H1 (cell line): ENCODE data around the gene GLRX5.

ENCODE experiments used
- ATF3 ChIP-seq: IDR thresholded peaks from 2 replicates; pipeline ENCODE4 v1.6.1; 2011; ENCODE audit warnings: low read depth, mild to moderate bottlenecking, low read length; ENCODE audit not compliant: insufficient read depth
- CREB1 ChIP-seq: IDR thresholded peaks from 2 replicates; pipeline ENCODE4 v1.6.1; 2012; ENCODE audit warnings: inconsistent platforms
- CTCF ChIP-seq, 3 experiments: IDR thresholded peaks; 1 replicate in 2 of 3; 2 replicates in 1 of 3; pipeline versions ENCODE4 v1.5.1 to v1.6.1; 2011; ENCODE audit warnings: low read length in 3 of 3, mild to moderate bottlenecking in 3 of 3, inconsistent platforms in 2 of 3, low read depth in 1 of 3, moderate library complexity in 1 of 3; ENCODE audit not compliant: insufficient read depth in 1 of 3; ENCODE audit errors: control extremely low read depth in 1 of 3
- KDM1A ChIP-seq: fragments of 200-600, 300-600 bp; sonication (generic); IDR thresholded peaks from 2 replicates; pipeline ENCODE4 v1.7.1; 2016; ENCODE audit warnings: mild to moderate bottlenecking, low read length, borderline replicate concordance
- POLR2A ChIP-seq, 2 experiments: IDR thresholded peaks; 1 replicate in 1 of 2; 2 replicates in 1 of 2; pipeline ENCODE4 v1.6.1; 2011; ENCODE audit warnings: low read depth in 2 of 2, low read length in 2 of 2, mild to moderate bottlenecking in 2 of 2; ENCODE audit errors: control extremely low read depth in 1 of 2
- POLR2AphosphoS5 ChIP-seq: IDR thresholded peaks from 2 replicates; pipeline ENCODE4 v1.6.1; 2011; ENCODE audit warnings: low read depth, low read length
- TCF12 ChIP-seq: IDR thresholded peaks from 2 replicates; pipeline ENCODE4 v1.6.1; 2011; ENCODE audit warnings: low read depth, mild to moderate bottlenecking, low read length
- TEAD4 ChIP-seq: IDR thresholded peaks from 2 replicates; pipeline ENCODE4 v1.6.1; 2012; ENCODE audit warnings: low read depth, low read length, inconsistent platforms, mixed read lengths

GRCh38 chr14:95553141-95553540 is 18.3 kb downstream of the GLRX5 start:
- TF ChIP-seq POLR2AphosphoS5 (no peak), ATF3 (no peak), TEAD4 (no peak), CTCF (IDR thresholded peaks at IDR 0.05; ENCODE audit: control extremely low read depth in 1 of 3, insufficient read depth in 1 of 3, low read depth in 1 of 3, low read length in 3 of 3) (no peak), TCF12 (no peak), CREB1 (no peak), POLR2A (IDR thresholded peaks at IDR 0.05; ENCODE audit: control extremely low read depth in 1 of 2, low read depth in 2 of 2, low read length in 2 of 2) (no peak), KDM1A (no peak)
